HG02884 (cell line): Measurements from ENCODE around the gene TRAPPC12.

ENCODE experiments used
- ATAC-seq: cut with Tn5 transposase; IDR thresholded peaks from one replicate; pipeline ENCODE4 v1.9.1; 2021; ENCODE audit warnings: mild to moderate bottlenecking, moderate library complexity; ENCODE audit not compliant: unreplicated experiment

TRAPPC12 gene

DNA sequence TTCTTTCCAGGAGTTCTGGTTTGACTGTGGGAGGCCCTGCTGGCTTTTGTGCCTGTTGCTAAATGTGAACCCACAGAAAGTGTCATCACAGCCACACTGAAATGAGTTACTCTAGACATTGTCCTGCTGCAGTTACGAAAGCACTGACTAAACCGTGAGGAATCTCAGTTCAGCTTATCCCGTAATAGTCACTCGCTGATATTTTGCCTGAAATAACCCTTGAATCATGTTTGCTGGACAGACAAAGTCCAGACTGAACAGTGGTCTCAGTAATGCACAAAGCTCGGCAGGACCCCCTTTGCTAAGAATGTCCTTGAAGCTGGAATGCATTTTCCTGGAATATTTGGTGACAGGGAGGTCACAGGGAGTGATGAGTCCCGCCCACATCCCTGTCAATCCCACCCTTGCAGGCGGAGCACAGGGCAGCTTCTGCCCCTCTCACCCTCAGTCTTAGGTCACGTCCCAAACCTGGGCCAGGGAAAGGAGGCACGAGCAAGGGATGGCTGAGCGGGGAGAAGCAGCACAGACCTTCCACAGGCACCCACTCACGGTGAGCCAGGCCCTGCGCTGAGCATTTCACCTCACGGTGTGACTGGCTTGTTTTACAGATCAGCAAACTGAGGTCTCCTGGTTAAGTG lies 86.5 kb downstream of the TRAPPC12 start:
- no peak for ATAC-seq

GRCh38 chr2:3466482-3466863 lies 87.0 kb downstream of the TRAPPC12 start:
- ATAC-seq = no peak

DNA sequence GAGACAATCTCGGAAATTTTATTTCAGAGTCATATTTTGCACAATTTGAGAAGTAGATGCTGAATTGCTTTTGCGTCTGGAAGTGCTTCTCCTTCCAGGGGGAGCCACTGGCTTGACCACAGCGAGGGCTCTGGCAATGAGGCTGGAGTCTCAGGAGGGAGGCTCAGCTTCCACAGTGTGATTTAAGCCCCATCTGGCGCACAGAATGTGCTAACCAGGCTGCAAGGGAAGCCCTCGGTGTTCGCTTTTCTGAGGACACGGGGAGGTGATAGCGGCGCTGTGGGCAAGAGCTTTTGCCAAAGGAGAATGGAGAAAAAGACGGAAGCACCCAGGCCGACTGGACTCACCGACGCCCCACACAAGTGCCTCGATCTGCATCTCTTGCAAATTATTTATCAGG lies 87.5 kb downstream of the TRAPPC12 start:
- no peak for ATAC-seq

DNA sequence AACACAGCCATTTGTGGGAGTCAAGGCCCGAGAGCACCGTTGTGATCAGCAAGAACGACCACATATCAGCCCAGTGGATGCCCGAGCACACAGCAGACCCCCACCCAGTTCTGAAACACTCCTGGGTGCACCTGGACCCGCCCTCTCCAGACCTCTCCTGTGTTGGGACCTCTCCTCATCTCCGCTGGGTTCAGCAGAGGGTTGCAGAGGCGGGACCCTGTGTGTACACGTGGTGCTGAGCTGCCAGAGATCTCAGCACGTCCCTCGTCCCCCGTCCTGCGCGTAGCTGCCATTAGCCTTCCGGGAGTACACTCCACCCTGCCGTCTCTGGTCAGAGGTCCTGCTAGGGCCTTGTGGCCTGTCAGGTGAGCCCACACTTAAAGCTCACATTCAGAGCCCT lies 88.2 kb downstream of the TRAPPC12 start:
- no peak for ATAC-seq

DNA sequence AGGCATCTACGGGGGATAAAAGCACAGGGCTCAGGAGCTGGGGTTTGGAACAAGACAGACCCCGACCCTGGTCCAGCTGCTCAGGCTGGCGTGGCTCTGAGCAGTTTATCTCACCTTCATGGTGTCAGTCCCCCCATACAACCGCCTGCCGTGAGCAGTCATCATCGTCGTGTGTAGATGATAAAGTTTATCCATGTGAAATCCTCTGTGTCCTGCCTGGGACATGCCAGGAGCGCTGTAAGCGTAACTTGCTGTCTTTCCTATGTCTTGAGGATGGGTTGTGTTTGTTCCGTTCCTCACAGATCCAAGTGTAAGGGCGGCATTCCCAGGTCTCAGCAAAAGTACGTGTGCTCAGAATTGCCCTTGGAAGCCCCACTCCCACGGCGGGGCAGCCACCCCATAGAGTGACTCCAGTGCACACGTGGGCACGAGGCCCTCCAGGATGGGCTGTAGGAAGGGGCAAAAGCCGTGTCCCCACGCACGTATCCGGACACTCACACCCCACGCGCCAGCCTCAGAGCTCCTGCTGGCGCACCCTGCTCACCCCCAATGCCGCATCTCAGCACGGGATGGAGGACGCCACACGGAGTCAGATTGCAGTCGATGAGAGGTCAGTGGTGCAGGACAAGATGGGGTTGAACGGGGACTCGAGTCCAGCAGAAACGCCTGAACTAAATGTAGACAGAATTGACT lies 88.9 kb downstream of the TRAPPC12 start:
- ATAC-seq = no peak

GRCh38 chr2:3469486-3469885 lies 90.0 kb downstream of the TRAPPC12 start:
- no peak for ATAC-seq

GRCh38 chr2:3470166-3470651 lies 90.7 kb downstream of the TRAPPC12 start:
- ATAC-seq = no peak

DNA sequence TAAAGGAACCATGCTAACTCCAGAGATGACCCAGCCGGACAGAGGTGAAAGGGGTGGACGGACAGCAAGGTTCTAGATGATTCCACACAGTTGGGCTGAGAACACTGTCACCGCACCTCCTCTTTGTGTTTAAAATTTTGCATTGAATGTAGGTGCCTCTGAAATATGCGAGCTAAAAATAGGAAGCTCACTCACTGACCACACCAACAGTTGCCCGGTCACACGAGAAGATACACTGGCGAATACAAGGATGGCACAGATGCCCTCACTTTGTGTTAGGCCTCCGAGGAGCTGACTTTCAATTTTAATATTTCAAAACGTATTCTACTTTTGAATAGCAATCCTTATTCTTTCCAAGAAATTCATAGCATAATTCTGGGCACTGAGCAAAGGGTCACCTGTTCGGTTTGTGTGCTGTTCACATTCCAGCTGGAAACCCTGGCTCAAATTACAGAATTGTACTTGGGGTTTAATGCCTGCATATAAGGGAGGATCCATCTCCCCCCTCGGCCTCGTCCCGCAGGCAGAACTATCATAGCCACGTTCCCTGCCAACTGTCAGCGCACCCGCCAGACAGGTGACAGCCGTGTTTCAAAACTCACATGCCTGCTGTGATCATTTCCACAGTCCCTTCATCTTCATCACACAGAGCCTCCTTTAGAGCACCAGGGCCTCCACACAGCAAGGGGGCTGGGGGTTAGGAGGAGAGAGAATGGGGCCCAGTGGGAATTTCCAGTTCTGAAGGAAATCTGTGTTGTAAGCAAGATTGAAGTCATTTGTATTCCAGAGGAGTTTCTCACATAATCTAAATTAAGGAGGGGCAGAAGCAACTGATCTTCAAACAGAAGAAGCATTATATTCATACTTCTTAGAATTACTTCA lies 91.6 kb downstream of the TRAPPC12 start:
- ATAC-seq = no peak

DNA sequence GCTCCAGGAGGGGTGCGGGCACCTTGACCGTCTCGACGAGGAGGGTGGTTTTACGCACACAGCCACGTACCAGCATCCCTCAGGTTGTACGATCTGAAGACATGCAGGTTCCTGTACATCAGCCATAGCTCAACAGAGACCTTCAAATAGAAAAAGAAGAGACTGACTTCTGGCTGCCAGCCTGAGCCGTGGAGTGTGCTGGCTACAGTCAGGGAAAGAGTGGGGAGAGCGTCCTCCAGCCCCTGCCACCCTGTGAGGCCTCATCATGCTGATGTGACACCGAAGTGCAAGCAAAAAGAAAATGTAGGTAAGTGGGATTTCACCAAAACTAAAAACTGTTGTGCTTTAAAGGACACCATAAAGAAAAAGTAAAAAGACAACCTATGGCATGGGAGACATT lies 92.8 kb downstream of the TRAPPC12 start:
- ATAC-seq = no peak

GRCh38 chr2:3472966-3473365 lies 93.5 kb downstream of the TRAPPC12 start:
- no peak for ATAC-seq

DNA sequence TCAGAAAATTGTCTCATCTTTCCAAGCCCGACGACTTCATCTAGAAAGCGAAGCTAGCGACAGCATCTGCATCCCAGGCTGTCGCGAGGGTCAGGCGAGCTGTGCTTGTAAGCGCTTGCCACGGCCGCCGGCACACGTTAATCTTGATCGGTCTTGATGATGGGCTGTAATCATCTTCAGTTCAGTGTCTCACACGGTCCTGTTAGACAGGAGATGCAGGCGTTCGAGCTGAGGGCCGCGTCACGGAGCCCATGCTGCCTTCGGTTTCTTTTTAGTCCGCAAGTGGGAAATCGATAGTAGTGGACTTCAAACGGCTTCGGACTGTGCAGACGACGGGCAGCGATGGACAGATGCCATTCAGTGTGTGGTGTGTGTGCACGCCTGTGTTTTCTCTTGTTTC lies 96.3 kb downstream of the TRAPPC12 start:
- no peak for ATAC-seq

GRCh38 chr2:3476321-3476984 lies 97.0 kb downstream of the TRAPPC12 start:
- ATAC-seq = no peak

GRCh38 chr2:3476985-3477327 lies 97.5 kb downstream of the TRAPPC12 start:
- no peak for ATAC-seq

- no peak for ATAC-seq
Measured at GRCh38 chr2:3478846-3479385, 99.4 kb downstream of the TRAPPC12 start.

GRCh38 chr2:3479430-3480320 lies 100.2 kb downstream of the TRAPPC12 start:
- ATAC-seq = no peak

GRCh38 chr2:3480352-3481010 lies 101.0 kb downstream of the TRAPPC12 start:
- no peak for ATAC-seq

DNA sequence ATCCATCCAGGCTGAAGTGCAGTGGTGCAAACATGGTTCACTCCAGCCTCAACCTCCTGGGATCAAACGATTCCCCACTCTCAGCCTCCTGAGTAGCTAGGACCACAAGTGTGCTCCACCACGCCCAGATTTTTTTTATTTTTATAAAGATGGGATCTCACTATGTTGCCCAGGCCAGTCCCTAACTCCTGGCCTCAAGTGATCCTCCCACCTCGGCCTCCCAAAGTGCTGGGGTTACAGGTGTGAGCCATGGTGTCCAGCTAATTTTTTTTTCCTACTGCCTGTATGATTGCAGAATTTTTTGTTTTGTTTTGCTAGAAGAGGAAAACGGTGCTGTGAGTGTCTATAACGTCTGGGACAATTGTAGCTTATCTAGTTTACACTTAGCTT lies 101.5 kb downstream of the TRAPPC12 start:
- ATAC-seq = no peak

GRCh38 chr2:3481736-3482362 lies 102.4 kb downstream of the TRAPPC12 start:
- no peak for ATAC-seq

- no peak for ATAC-seq
Measured at GRCh38 chr2:3482363-3482821, 102.9 kb downstream of the TRAPPC12 start.
